Ovary (tissue), 9 donors: ENCODE results near the gene AHRR. TPM values are rescaled to one million over a fixed set of nuclear protein-coding genes. Genes with fewer than 3 reads are reported as not detected.
"Not testable (repeated sequence)": the region's sequence is repeated elsewhere in the genome, so short reads cannot be mapped to it uniquely, and the experiment has no call there.

ENCODE experiments used
- DNase-seq, 5 donors: peaks; one replicate each; pipeline ENCODE4 v3.0.0-alpha.2; 2019 to 2020
- H3K27ac ChIP-seq, 2 donors: fragments of 200-600 bp; one replicate each; pipeline versions ENCODE4 v1.5.1 to v1.8.0; 2019 to 2022
- H3K27me3 ChIP-seq: fragments of 200-600 bp; one replicate; pipeline ENCODE4 v1.8.0; 2022
- H3K36me3 ChIP-seq: fragments of 200-600 bp; sonication (generic); one replicate; pipeline ENCODE4 v1.5.1; 2019
- H3K4me1 ChIP-seq: one replicate; pipeline ENCODE4 v1.8.1; 2013; ENCODE audit warnings: mild to moderate bottlenecking, moderate library complexity; ENCODE audit not compliant: insufficient read depth
- H3K4me3 ChIP-seq: fragments of 200-600 bp; sonication (generic); one replicate; pipeline ENCODE4 v1.5.1; 2017
- H3K9me3 ChIP-seq, 2 donors: fragments of 200-600 bp in 1 of 2; sonication (generic) in 1 of 2; one replicate each; pipeline versions ENCODE4 v1.5.1 to v1.8.1; 2013 to 2019; ENCODE audit warnings: mild to moderate bottlenecking in 1 of 2, moderate library complexity in 1 of 2
- EP300 ChIP-seq: sonication (generic); formaldehyde crosslinking; IDR thresholded peaks from one replicate; pipeline ENCODE4 v1.6.1; 2017; ENCODE audit warnings: antibody characterized with exemption
- POLR2A ChIP-seq: fragments of 450-650 bp; IDR thresholded peaks from one replicate; pipeline ENCODE4 v1.6.1; 2017; ENCODE audit warnings: antibody characterized with exemption, mild to moderate bottlenecking, moderate library complexity
- WGBS, 3 donors: extraction: QIAGEN DNeasy Blood & Tissue Kit in 1 of 3; methylation state at CpG; one replicate each; pipeline versions ENCODE4 v1.1.5 to v1.1.7; 2013 to 2017; 5-methylcytosine and 5-hydroxymethylcytosine counted together
- intact Hi-C, 4 donors: fragments of 100-400 bp; cut with DNase I; formaldehyde crosslinking; loops; one replicate each; pipeline versions ENCODE4 v1.11.0 to v1.15.1; 2022 to 2023
- polyA plus RNA-seq, 2 donors: library from polyadenylated mRNA; stranded (reverse); fragments of 200-250 nt in 1 of 2; fragments of 350-450 nt in 1 of 2; fragmentation: Illumina TruSeq in 1 of 2; extraction: RNeasy Lipid Tissue Mini Kit (QIAGEN cat#74804) in 1 of 2; gene quantifications; one replicate each; pipeline ENCODE4 v1.2.3, GENCODE V29; 2013 to 2014
- total RNA-seq, 7 donors: library from RNA; depleted of rRNA in 2 of 7; stranded (reverse); fragments of >200 nt in 2 of 7; fragmentation: NEBNext Ultra II Directional in 3 of 7; extraction: Animal tissue kit (Norgen Biotek cat#: 25700) in 3 of 7; gene quantifications; one replicate each; pipeline versions ENCODE4 v1.1.0 to v1.2.4, GENCODE V29; 2016 to 2023
- TF ChIP-seq, protein P1 (sequence below), 3 donors: fragments of 450-650 bp in 2 of 3; fragments of 200-600 bp in 1 of 3; IDR thresholded peaks; one replicate each; pipeline versions ENCODE4 v1.5.1 to v1.8.0; 2016 to 2022; ENCODE audit warnings: antibody characterized with exemption in 3 of 3, mild to moderate bottlenecking in 1 of 3
- donor health status: DM: no; HTN: no; CAD: no; lungs with moderate emphysema.
- donor health status: DM: no; HTN: no; CAD: no.
- donor health status: Bipolar disorder and iron deficiency.
- donor health status: DM: yes; HTN: yes; CAD: no.
- donor health status: DM: no; HTN: no; CAD: no.
- donor health status: DM: yes; HTN: yes; CAD: no.

Gene AHRR
- total and polyA plus RNA-seq, 9 donors: 0.72 to 14.9 (median 2.0) TPM

DNA sequence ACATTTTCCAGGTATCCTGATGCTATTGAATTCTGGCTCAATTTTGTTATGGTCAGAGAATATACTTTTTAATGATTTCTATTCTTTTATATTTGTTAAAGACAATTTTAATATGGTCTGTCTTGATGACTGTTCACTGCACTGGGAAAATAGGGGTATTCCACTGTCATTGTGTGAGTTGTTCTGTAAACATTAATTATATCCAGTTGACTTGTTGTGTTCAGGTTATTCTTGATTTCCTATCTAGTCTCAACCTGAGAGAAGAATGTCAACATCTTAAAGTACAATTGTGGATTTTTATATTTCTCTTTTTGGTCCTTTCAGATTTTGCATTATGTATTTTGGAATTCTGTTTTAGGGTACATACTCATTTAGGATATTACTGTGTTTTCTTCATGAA lies 61.6 kb downstream of the AHRR start:
- Histone ChIP-seq H3K36me3 (no peaks in the 10 kb centered on the region), H3K27me3 (no peaks in the 10 kb centered on the region)

DNA sequence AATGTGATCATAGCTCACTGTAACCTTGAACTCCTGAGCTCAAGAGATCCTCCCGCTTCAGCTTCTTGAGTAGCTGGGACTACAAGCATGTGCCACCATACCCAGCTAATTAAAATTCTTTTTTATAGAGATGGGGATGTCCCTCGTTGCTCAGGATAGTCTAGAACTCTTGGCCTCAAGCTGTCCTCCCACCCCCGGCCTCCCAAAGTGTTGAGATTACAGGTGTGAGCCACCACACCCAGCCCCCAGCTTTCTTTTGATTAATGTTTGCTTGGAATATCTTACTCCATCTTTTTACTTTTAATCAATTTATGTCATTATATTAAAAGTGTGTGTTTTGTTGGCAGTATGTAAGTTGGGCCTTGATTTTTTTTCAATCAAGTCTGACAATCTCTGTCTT lies 62.1 kb downstream of the AHRR start:
- TF ChIP-seq, protein P1, sequence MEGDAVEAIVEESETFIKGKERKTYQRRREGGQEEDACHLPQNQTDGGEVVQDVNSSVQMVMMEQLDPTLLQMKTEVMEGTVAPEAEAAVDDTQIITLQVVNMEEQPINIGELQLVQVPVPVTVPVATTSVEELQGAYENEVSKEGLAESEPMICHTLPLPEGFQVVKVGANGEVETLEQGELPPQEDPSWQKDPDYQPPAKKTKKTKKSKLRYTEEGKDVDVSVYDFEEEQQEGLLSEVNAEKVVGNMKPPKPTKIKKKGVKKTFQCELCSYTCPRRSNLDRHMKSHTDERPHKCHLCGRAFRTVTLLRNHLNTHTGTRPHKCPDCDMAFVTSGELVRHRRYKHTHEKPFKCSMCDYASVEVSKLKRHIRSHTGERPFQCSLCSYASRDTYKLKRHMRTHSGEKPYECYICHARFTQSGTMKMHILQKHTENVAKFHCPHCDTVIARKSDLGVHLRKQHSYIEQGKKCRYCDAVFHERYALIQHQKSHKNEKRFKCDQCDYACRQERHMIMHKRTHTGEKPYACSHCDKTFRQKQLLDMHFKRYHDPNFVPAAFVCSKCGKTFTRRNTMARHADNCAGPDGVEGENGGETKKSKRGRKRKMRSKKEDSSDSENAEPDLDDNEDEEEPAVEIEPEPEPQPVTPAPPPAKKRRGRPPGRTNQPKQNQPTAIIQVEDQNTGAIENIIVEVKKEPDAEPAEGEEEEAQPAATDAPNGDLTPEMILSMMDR (IDR thresholded peaks at IDR 0.05): no peak
- no peak for TF ChIP-seq POLR2A
- TF ChIP-seq EP300: no peak
- no peaks in the 10 kb centered on the region for H3K36me3 ChIP-seq

More for the DNA sequence above, 61.6 kb downstream of the AHRR start:
- H3K27ac ChIP-seq: no peak overlapping the region
- TF ChIP-seq EP300: no peak
- TF ChIP-seq, protein P1 (IDR thresholded peaks at IDR 0.05): no peak
- no peak for TF ChIP-seq POLR2A
- intact Hi-C loops: no loop called here
- no peaks in the 10 kb centered on the region for H3K4me1 ChIP-seq
- H3K9me3 ChIP-seq: no peaks in the 10 kb centered on the region
- no peak for DNase-seq
- H3K4me3 ChIP-seq: no peak overlapping the region

DNA sequence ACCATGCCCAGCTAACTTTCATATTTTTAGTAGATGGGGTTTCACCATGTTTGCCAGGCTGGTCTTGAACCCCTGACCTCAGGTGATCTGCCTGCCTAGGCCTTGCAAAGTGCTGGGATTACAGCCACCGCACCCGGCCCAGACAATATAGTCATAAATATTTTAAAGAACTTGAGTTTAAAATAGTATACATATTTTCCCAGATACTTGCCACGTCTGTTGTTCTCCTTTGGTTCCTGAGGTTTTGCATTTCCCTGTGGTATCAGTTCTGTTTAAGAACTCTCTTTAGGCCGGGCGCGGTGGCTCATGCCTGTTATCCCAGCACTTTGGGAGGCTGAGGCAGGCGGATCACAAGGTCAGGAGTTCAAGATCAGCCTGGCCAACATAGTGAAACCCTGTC lies 63.1 kb downstream of the AHRR start:
- 95 to 96% (median 96%) methylated on average over 7 of the region's 7 CpGs for WGBS, 3 donors
- H3K27ac ChIP-seq, H3K4me1 ChIP-seq, H3K36me3 ChIP-seq, DNase-seq, H3K4me3 ChIP-seq, intact Hi-C loops, H3K27me3 ChIP-seq, H3K9me3 ChIP-seq: not testable (repeated sequence)

More for the DNA sequence above, 62.1 kb downstream of the AHRR start:
- Histone ChIP-seq H3K9me3 (no peaks in the 10 kb centered on the region), H3K27me3 (no peaks in the 10 kb centered on the region), H3K4me3 (no peak overlapping the region), H3K4me1 (no peaks in the 10 kb centered on the region), H3K27ac (no peak overlapping the region)
- intact Hi-C loops: no loop called here
- WGBS, 3 donors: 63 to 85% (median 70%) methylated on average over 3 of the region's 3 CpGs
- DNase-seq: peak in 1 of 5 donors; percentile 4

DNA sequence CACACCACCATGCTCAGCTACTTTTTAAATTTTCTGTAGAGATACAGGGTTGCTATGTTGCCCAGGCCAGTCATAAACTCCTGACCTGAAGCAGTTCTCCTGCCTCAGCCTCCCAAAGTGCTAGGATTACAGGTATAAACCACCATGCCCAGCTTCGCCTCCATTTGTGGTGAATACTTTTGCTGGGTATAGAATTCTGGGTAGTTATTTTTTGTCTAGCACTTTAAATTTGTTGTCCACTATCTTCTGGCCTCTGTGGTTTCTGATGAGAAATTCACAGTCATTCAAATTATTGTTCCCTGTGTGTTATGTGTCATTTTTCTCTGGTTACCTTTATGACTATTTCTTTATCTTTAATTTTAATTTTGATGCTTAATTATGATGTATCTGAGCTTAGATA lies 63.8 kb downstream of the AHRR start:
- H3K4me3 ChIP-seq: no peak overlapping the region
- no peaks in the 10 kb centered on the region for H3K9me3 ChIP-seq
- no peaks in the 10 kb centered on the region for H3K4me1 ChIP-seq
- intact Hi-C loops: no loop called here
- TF ChIP-seq EP300: no peak
- TF ChIP-seq, protein P1 (IDR thresholded peaks at IDR 0.05): no peak
- no peak for TF ChIP-seq POLR2A
- no peaks in the 10 kb centered on the region for H3K36me3 ChIP-seq
- DNase-seq: no peak
- H3K27me3 ChIP-seq: no peaks in the 10 kb centered on the region
- WGBS, 3 donors: 98 to 100% (median 100%) methylated on average over 1 of the region's 1 CpG
- H3K27ac ChIP-seq: no peak overlapping the region

DNA sequence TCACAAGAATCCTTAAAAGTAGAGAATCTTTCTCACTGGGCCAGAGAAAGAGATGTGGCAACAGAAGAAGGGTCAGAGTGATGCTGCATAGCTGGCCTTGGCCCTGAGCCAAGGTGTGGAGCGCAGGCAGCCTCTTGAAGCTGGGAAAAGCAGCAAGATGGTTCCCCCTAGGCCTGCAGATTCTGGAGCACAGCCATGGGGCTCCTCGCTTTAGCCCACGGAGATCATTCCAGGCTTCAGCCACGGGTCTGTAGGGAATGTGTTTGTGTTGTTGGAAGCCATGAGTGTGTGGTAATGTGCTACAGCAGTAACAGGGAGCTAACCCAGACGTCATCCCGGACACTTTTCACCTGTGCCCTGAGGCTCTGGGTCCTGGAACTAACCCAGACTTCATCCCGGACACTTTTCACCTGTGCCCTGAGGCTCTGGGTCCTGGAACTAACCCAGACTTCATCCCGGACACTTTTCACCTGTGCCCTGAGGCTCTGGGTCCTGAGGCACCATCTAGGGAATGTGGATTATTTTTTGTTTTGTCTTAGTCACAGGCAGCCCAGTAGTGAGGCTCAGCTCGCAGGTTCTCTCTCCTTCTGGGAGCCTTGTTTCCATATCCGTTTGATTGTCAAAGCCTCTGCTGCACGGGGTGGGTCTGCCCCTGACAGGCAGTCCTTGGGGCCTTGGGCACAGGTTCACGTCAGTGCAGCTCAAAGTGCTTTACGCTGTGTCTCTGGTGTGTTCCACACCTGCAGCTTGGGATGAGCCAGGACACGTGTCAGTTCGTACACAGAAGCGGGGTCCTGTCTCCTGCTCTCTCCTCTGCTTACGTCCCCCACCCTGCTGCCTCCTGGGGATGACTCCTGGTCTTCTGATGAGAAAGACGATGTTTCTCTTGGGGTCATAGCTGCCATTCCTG lies 65.2 kb downstream of the AHRR start:
- intact Hi-C loops: no loop called here
- peak in 1 of 5 donors; percentile 4 for DNase-seq
- TF ChIP-seq EP300 (no peak), POLR2A (no peak)
- TF ChIP-seq, protein P1 (IDR thresholded peaks at IDR 0.05): no peak
- WGBS, 3 donors: 64 to 75% (median 75%) methylated on average over 18 of the region's 18 CpGs
- Histone ChIP-seq H3K27ac (no peak overlapping the region), H3K9me3 (no peaks in the 10 kb centered on the region), H3K36me3 (no peaks in the 10 kb centered on the region), H3K27me3 (no peaks in the 10 kb centered on the region), H3K4me1 (no peaks in the 10 kb centered on the region), H3K4me3 (no peak overlapping the region)
